SK-N-DZ (cell line): ENCODE data around the gene F2.

Source experiments
- DNase-seq: peaks from one replicate; pipeline ENCODE4 v3.0.0-alpha.2; 2015; ENCODE audit warnings: low spot score
- small RNA-seq, 2 experiments: library from RNA; depleted of rRNA; stranded (forward); fragments of <200 nt; gene quantifications; one replicate each; pipeline ENCODE3, GENCODE V24; 2014

Gene F2

DNA sequence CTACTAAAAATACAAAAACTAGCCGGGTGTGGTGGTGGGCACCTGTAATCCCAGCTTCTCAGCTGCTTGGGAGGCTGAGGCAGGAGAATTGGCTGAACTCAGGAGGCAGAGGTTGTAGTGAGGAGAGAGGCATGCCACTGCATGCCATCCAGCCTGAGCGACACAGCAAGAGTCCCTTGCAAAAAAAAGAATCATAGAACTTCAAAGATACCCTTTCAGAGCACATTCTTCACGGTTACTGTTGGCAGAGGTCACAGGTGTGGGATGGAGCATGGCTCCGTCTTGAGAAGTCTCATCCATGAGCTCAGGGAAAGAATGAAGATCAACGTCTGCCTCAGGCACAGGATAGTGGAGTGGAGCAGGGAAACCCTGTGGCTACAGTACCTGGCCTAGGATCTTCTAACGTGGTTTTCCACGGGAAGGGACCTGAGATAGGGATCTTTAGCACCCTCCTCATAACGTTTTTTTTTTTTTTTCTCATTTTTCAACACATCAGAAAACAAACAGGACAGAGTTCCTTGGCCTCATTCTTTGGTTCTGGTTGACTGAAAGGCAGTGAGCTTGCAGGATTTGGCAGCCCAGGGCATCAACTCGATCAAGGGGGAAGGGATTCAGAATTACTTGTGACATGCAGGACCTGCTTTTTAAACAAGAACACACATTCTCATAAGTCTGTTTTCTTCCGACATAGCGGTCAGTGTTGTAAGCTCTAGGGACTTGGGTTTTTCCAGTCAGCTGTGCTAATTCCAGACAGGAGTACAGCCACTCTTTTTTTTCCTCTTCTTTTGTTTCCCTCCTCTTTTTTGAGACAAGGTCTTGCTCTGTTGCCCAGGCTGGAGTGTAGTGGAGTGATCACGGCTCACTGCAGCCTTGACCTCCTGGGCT is 22.8 kb downstream of the F2 start:
- no peak for DNase-seq

DNA sequence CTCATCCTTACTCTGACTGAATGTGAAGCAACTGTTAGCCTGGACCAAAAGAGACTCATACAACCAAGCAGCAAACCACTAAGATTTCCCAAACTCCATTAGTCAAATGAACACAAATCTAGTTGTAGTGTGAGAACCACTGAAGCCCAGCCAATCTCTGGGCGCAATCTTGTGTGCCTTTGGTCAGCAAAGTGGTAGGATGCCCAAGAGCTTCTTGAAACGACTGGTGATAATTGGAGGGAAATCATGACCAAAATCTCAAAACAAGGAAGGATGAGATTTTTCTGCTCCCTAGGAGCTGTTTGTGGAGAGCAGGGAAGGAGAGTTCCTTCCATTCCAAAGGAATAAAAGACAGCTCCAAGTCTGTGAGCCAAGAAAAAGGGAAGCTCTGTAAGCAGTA is 24.0 kb downstream of the F2 start:
- no peak for DNase-seq

DNA sequence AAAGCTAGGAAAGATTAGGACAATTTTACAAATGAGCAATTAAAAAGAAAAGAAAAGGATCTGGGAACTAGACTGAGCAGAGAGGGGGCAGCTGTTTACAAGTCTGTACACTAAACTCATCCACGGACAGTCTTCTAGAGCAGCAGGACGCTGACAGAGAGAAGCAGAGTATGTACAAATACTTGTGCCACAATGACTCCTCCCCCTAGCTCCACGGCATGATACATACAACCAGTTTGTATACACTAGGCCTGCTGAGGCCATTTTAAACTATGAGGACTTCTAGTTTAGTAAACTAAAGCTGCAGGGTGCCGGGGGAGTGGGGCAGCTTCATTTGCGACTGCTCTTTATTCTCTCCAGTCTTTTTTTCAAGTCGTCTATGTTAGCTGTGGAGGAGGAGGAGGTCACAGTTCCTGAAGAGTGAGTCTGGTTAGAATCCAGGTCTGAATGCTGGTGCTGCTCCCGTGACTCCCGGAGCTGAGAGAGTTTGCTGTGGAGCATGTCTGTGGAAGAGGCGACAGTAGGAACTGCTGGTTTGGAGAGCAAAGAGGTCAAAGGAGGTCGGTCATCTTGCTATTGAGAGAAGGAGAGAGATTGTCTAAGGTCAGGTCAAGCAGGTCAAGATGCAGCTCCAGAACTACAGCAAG is 24.8 kb downstream of the F2 start:
- no peak for DNase-seq

GRCh38 chr11:46745328-46745727 is 26.3 kb downstream of the F2 start:
- DNase-seq = no peak

- no peak for DNase-seq
Observed at GRCh38 chr11:46745995-46746394, 27.0 kb downstream of the F2 start.

- no peak for DNase-seq
Observed at GRCh38 chr11:46747150-46747549, 28.1 kb downstream of the F2 start.

GRCh38 chr11:46755962-46756361 is 36.9 kb downstream of the F2 start:
- DNase-seq = no peak

- no peak for DNase-seq
Observed at GRCh38 chr11:46759196-46759595, 40.2 kb downstream of the F2 start.

DNA sequence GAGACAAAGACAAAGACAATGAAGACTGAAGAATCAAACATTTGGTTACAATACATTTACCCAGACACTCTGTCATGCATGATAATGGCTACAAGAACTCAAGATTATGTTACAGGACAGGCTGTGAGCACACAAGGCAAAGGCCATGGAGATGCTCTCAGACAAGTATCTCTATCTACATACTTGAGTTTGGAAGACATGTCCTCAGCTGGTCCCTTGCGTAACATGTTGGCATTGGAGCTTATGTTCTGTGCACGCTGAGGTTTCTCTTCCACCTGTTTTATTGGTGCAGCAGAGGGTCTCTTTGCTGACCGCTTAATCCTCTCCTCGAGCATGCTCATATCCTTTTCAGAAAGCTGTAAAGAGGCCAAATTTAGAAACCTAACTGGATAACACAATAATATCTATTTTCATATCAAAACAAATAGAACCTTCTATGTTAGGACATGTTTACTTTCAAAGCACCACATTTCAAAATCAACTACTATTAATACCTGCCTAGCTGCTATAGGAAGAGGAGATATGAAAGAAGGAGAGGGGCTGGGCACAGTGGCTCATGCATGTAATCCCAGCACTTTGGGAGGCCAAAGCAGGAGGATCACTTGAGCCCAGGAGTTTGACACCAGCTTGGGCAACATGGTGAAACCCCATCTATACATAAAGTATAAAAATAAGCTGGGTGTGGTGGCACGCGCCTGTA is 41.6 kb downstream of the F2 start:
- DNase-seq = no peak

GRCh38 chr11:46761807-46762206 is 42.8 kb downstream of the F2 start:
- DNase-seq = no peak

DNA sequence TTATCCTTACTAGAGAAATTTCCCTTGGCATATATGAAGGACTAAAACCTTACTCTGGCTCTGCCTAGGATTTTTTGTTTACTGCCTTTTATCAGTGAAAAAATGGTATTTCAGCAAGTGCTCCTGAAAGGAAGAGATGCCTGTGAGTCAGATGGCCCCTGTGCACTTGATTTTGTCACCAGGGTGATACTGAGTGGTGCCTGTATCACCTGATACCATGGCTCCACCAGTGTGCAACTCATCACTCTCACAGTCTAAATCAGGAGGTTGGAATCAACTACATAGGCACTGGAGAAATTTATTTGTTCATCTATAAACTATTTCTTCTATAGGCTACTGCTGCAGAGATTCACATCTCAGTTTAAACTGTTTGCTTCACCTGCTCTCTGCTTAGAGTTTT is 43.2 kb downstream of the F2 start:
- DNase-seq = no peak

- DNase-seq = no peak
Observed at GRCh38 chr11:46766656-46767055, 47.6 kb downstream of the F2 start.

DNA sequence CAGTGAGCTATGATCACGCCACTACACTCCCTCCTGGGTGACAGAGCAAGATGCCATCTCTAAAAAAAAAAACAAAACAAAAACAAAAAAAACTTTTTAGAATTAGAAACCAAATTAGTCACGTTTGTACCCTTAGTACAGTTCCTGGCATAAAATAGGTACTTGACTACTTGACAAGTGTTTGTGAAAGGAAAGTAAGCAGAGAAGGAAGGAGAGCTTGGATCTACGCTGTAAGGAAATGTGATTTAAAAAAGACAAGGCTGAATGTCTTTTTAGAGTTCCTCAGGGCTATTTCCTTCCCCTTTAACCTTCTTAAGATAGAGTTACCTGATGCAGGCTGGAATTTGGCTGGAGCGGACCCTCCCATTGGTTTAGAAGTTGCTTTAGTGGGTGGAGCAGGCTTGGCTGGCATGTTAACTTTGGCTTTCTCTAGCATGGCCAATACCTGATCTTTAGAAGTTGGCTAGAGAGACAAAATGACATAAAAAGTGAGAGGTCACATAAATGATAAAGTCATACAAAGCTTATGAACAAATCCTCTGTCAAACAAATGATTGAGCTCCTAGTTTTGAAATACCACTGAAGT is 50.7 kb downstream of the F2 start:
- no peak for DNase-seq

DNA sequence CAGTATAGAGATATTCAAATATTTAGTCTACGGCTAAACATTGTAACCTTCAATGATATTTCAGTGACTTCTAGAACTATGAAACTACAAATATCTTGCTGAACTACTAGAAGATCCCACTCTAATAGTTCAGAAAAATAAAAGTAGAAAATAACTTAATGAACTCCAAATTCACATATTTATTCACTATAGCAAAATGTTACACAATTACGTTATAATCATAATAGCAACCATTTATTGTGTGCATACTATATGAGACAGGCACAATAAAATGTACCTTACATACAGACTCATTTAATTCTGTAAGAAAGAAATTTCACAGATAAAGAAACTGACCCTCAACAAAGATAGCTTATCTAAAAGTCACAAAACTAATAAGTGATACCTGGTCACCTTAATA is 57.9 kb downstream of the F2 start:
- DNase-seq = no peak

DNA sequence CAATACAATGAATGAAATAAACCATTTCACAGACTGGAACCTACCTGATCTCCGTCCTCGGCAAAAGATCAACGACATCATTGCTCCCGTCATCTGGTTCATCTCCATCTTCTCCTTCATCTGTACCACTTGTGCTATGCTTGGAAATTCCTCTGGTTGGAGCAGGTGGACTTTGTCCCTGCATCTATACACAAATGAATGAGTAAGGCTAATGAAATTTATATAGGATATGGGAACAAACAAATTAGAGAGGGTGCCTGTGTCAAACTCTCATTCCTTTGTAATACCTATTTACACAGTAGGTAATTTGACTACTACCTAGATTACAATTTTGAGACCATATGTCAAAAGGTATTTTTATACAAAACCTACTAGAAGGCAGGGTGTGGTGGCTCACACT is 59.4 kb downstream of the F2 start:
- DNase-seq = no peak

Small RNAs within 50 kb of the gene (small RNA-seq; reads per million reads assigned to genes)
- gene MIR5582 (0 to 0.04 reads per million in 2 experiments), gene RF00573 (0 to 0.03 reads per million in 2 experiments), gene SNORD67 (9.1 to 22.9 reads per million in 2 experiments)
